NB4 (cell line): ENCODE measurements around the gene NEB.

Experiments
- POLR2A ChIP-seq: IDR thresholded peaks from 2 replicates; pipeline ENCODE4 v1.6.1; 2011; ENCODE audit warnings: mild to moderate bottlenecking; ENCODE audit not compliant: insufficient read length; ENCODE audit errors: extremely low read depth
- TF ChIP-seq, protein P1 (sequence below): IDR thresholded peaks from one replicate; pipeline ENCODE4 v1.5.1; 2012; ENCODE audit warnings: low read depth, low read length
- TF ChIP-seq, protein P2 (sequence below): IDR thresholded peaks from 2 replicates; pipeline ENCODE4 v1.6.1; 2011; ENCODE audit warnings: low read depth, low read length

DNA sequence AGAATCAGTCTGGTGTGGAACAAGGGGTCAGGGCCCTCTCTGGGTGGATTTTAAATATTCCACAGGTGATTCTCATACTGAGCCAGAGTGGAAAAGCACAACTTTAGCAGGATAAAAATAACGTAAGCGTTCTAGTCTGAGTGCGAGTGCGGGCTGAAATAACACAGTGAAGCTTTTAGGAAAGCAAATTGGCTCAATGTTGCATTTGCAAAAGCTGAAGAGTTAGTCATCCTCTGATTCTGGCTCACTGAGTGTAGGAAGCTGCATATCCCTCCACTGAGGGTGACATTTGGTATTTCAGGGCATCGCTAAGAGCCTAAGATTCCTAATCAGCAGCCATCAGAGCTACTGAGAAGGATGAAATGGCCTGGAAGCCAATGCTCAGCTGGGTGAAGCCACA, 189.8 kb downstream of the NEB start:
- TF ChIP-seq, protein P1, sequence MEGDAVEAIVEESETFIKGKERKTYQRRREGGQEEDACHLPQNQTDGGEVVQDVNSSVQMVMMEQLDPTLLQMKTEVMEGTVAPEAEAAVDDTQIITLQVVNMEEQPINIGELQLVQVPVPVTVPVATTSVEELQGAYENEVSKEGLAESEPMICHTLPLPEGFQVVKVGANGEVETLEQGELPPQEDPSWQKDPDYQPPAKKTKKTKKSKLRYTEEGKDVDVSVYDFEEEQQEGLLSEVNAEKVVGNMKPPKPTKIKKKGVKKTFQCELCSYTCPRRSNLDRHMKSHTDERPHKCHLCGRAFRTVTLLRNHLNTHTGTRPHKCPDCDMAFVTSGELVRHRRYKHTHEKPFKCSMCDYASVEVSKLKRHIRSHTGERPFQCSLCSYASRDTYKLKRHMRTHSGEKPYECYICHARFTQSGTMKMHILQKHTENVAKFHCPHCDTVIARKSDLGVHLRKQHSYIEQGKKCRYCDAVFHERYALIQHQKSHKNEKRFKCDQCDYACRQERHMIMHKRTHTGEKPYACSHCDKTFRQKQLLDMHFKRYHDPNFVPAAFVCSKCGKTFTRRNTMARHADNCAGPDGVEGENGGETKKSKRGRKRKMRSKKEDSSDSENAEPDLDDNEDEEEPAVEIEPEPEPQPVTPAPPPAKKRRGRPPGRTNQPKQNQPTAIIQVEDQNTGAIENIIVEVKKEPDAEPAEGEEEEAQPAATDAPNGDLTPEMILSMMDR = no peak
- TF ChIP-seq POLR2A = no peak
- TF ChIP-seq, protein P2, sequence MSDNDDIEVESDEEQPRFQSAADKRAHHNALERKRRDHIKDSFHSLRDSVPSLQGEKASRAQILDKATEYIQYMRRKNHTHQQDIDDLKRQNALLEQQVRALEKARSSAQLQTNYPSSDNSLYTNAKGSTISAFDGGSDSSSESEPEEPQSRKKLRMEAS = no peak
